Neural cell (in vitro differentiated cells): Measurements from ENCODE around the gene SPATA4. TPM values are rescaled to one million over a fixed set of nuclear protein-coding genes. Genes with fewer than 3 reads are reported as not detected.

ENCODE experiments used
- H2AFZ ChIP-seq: fragments of 200-600, 300-800 bp; sonication (generic), shearing (Covaris generic); 2 replicates; pipeline ENCODE4 v1.6.0; 2014; ENCODE audit warnings: low read depth, mild to moderate bottlenecking, antibody characterized with exemption, low read length, moderate library complexity
- H3F3A ChIP-seq: fragments of 200-600 bp; shearing (Covaris generic); 2 replicates; pipeline ENCODE4 v1.6.1; 2016; ENCODE audit warnings: mild to moderate bottlenecking, moderate library complexity, mixed read lengths, antibody characterized with exemption, low read length; ENCODE audit not compliant: insufficient read depth, poor library complexity, severe bottlenecking
- H3K27ac ChIP-seq: fragments of 200-600, 300-800 bp; sonication (generic), shearing (Covaris generic); 2 replicates; pipeline ENCODE4 v1.5.1; 2014; ENCODE audit warnings: mild to moderate bottlenecking, low read length, moderate library complexity
- H3K27me3 ChIP-seq: fragments of 300-800, 200-600 bp; sonication (generic), shearing (Covaris generic); 2 replicates; pipeline ENCODE4 v1.6.0; 2014; ENCODE audit warnings: mild to moderate bottlenecking, low read depth, low read length, moderate library complexity; ENCODE audit not compliant: insufficient read depth
- H3K36me3 ChIP-seq: fragments of 300-800, 200-600 bp; sonication (generic), shearing (Covaris generic); 2 replicates; pipeline ENCODE4 v1.5.1; 2014; ENCODE audit warnings: mild to moderate bottlenecking, antibody characterized with exemption, low read length, moderate library complexity; ENCODE audit not compliant: insufficient read depth
- H3K4me2 ChIP-seq: fragments of 300-800, 200-600 bp; sonication (generic), shearing (Covaris generic); 2 replicates; pipeline ENCODE4 v1.6.0; 2014; ENCODE audit warnings: mild to moderate bottlenecking, low read length
- H3K4me3 ChIP-seq: fragments of 300-800, 200-600 bp; sonication (generic), shearing (Covaris generic); 2 replicates; pipeline ENCODE4 v1.5.1; 2014; ENCODE audit warnings: mild to moderate bottlenecking, low read length, moderate library complexity
- H3K79me2 ChIP-seq: fragments of 200-600 bp; shearing (Covaris generic); replicated peaks from 2 replicates; pipeline ENCODE4 v1.6.0; 2014; ENCODE audit warnings: mild to moderate bottlenecking, low read length, moderate library complexity; ENCODE audit not compliant: insufficient read depth
- H3K9ac ChIP-seq: fragments of 300-800, 200-600 bp; sonication (generic), shearing (Covaris generic); 2 replicates; pipeline ENCODE4 v1.6.1; 2016; ENCODE audit warnings: mild to moderate bottlenecking, low read length, mixed read lengths
- H3K9me2 ChIP-seq: fragments of 200-600 bp; shearing (Covaris generic); 2 replicates; pipeline ENCODE4 v1.6.1; 2016; ENCODE audit warnings: mild to moderate bottlenecking, low read length, mixed read lengths; ENCODE audit not compliant: insufficient read depth
- H3K9me3 ChIP-seq: fragments of 200-600, 300-800 bp; sonication (generic), shearing (Covaris generic); 2 replicates; pipeline ENCODE4 v1.6.1; 2016; ENCODE audit warnings: mild to moderate bottlenecking, mixed run types, low read length, moderate library complexity, mixed read lengths
- H4K20me1 ChIP-seq: fragments of 200-600 bp; shearing (Covaris generic); 2 replicates; pipeline ENCODE4 v1.6.1; 2016; ENCODE audit warnings: mild to moderate bottlenecking, mixed run types; ENCODE audit not compliant: insufficient read depth
- CTCF ChIP-seq: fragments of 450-650 bp; IDR thresholded peaks from 2 replicates; pipeline ENCODE4 v1.5.1; 2014; ENCODE audit warnings: antibody characterized with exemption, mild to moderate bottlenecking, moderate library complexity; ENCODE audit not compliant: poor library complexity, severe bottlenecking
- EP300 ChIP-seq: fragments of 450-650 bp; conservative IDR thresholded peaks from 2 replicates; pipeline ENCODE4 v1.6.1; 2014; ENCODE audit warnings: antibody characterized with exemption, mild to moderate bottlenecking, moderate library complexity; ENCODE audit not compliant: poor library complexity, severe bottlenecking
- EZH2 ChIP-seq: fragments of 200-600, 300-800 bp; shearing (Covaris generic), sonication (generic); IDR thresholded peaks from 2 replicates; pipeline ENCODE4 v1.6.1; 2014; ENCODE audit warnings: antibody characterized with exemption, low read length, borderline replicate concordance, mild to moderate bottlenecking; ENCODE audit not compliant: insufficient read depth, poor library complexity, severe bottlenecking
- MXI1 ChIP-seq: fragments of 450-650 bp; conservative IDR thresholded peaks from 2 replicates; pipeline ENCODE4 v1.6.1; 2014; ENCODE audit warnings: antibody characterized with exemption, mild to moderate bottlenecking; ENCODE audit not compliant: poor library complexity, severe bottlenecking
- POLR2AphosphoS5 ChIP-seq: IDR thresholded peaks from 2 replicates; pipeline ENCODE4 v1.6.1; 2012
- RAD21 ChIP-seq: fragments of 450-650 bp; conservative IDR thresholded peaks from 2 replicates; pipeline ENCODE4 v1.6.1; 2014; ENCODE audit warnings: antibody characterized with exemption, mild to moderate bottlenecking, moderate library complexity
- REST ChIP-seq: IDR thresholded peaks from 2 replicates; pipeline ENCODE4 v1.6.1; 2012; ENCODE audit warnings: borderline replicate concordance
- SMC3 ChIP-seq: fragments of 450-650 bp; conservative IDR thresholded peaks from 2 replicates; pipeline ENCODE4 v1.6.1; 2014; ENCODE audit warnings: antibody characterized with exemption, mild to moderate bottlenecking, moderate library complexity; ENCODE audit not compliant: poor library complexity
- TAF1 ChIP-seq: IDR thresholded peaks from 2 replicates; pipeline ENCODE4 v1.6.1; 2012; ENCODE audit warnings: low read depth
- polyA plus RNA-seq: library from polyadenylated mRNA; depleted of rRNA; stranded (reverse); fragments of >200 nt; gene quantifications from 2 replicates; pipeline ENCODE4 v1.2.3, GENCODE V29; 2014

Gene SPATA4
- polyA plus RNA-seq, 1 donor from 2014 or later: not detected

- Histone ChIP-seq H2AFZ (no peak overlapping the region), H3K9me3 (no peaks in the 10 kb centered on the region), H4K20me1 (no peaks in the 10 kb centered on the region), H3K9ac (no peak overlapping the region), H3K27me3 (no peaks in the 10 kb centered on the region), H3K36me3 (no peaks in the 10 kb centered on the region), H3K79me2 (no peaks in the 10 kb centered on the region), H3F3A (no peaks in the 10 kb centered on the region), H3K27ac (no peak overlapping the region), H3K9me2 (no peaks in the 10 kb centered on the region), H3K4me2 (no peak overlapping the region), H3K4me3 (no peak overlapping the region)
- TF ChIP-seq EZH2 (no peak), TAF1 (no peak), SMC3 (no peak), MXI1 (no peak), CTCF (no peak), POLR2AphosphoS5 (no peak), EP300 (no peak), REST (no peak), RAD21 (no peak)
These were observed 10.3 kb downstream of the SPATA4 start for GRCh38 chr4:176185051-176185450.

- no peaks in the 10 kb centered on the region for H3K9me2 ChIP-seq
- no peaks in the 10 kb centered on the region for H4K20me1 ChIP-seq
- H2AFZ ChIP-seq: no peak overlapping the region
- no peaks in the 10 kb centered on the region for H3K27me3 ChIP-seq
- no peak overlapping the region for H3K4me2 ChIP-seq
- TF ChIP-seq TAF1: no peak
- no peaks in the 10 kb centered on the region for H3K9me3 ChIP-seq
- H3K9ac ChIP-seq: no peak overlapping the region
- no peaks in the 10 kb centered on the region for H3K79me2 ChIP-seq
- no peak overlapping the region for H3K4me3 ChIP-seq
- H3K27ac ChIP-seq: no peak overlapping the region
- peaks cover 8% of the 10 kb centered on the region for H3K36me3 ChIP-seq
- no peaks in the 10 kb centered on the region for H3F3A ChIP-seq
These were observed 32.3 kb downstream of the SPATA4 start for GRCh38 chr4:176163041-176163440.

- Histone ChIP-seq H3K9ac (no peak overlapping the region), H3K4me2 (no peak overlapping the region)
- TF ChIP-seq RAD21 (no peak), SMC3 (no peak), REST (no peak), CTCF (no peak), TAF1 (no peak), POLR2AphosphoS5 (no peak), EP300 (no peak), MXI1 (no peak), EZH2 (no peak)
These were observed 38.7 kb downstream of the SPATA4 start for GRCh38 chr4:176156656-176157055.

More at GRCh38 chr4:176156656-176157055, 38.7 kb downstream of the SPATA4 start:
- H2AFZ ChIP-seq: no peak overlapping the region
- H3K9me2 ChIP-seq: no peaks in the 10 kb centered on the region
- no peaks in the 10 kb centered on the region for H3K79me2 ChIP-seq
- H3K27ac ChIP-seq: no peak overlapping the region
- no peaks in the 10 kb centered on the region for H3K27me3 ChIP-seq
- H3K4me3 ChIP-seq: no peak overlapping the region
- no peaks in the 10 kb centered on the region for H3K36me3 ChIP-seq
- no peaks in the 10 kb centered on the region for H4K20me1 ChIP-seq
- no peaks in the 10 kb centered on the region for H3F3A ChIP-seq
- no peaks in the 10 kb centered on the region for H3K9me3 ChIP-seq
